ENCODE results near the gene ATXN1.

Gene ATXN1

DNA sequence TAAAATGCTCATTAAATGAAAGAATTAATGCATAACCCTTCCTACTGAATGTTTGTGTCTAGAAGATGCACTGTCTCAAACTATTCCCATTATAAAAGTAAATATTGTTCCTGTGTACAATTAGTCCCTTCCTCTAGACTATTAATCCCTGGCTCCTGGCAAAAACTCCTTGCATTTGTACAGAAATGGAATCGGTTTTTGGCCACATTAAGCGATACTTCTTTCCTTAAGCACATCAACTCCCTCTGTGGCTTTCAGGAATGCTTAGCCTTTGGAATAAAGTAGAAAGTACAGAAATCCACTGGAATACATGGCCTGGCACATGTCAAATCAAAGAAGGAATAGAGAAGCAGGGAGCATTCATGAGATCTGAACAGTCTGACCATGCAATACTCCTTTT, 343.1 kb downstream of the ATXN1 start:
- Histone ChIP-seq H3K4me1 (peaks cover 3% of the 10 kb centered on the region; the same call in 1 of the 2 replicates), H3K9me3 (no peaks in the 10 kb centered on the region), H3K4me3 (ENCODE audit: low read depth, low read length) (no peak overlapping the region), H3K27me3 (no peaks in the 10 kb centered on the region), H3K36me3 (no peaks in the 10 kb centered on the region)
- no peak for DNase-seq
- TF ChIP-seq, protein P1, sequence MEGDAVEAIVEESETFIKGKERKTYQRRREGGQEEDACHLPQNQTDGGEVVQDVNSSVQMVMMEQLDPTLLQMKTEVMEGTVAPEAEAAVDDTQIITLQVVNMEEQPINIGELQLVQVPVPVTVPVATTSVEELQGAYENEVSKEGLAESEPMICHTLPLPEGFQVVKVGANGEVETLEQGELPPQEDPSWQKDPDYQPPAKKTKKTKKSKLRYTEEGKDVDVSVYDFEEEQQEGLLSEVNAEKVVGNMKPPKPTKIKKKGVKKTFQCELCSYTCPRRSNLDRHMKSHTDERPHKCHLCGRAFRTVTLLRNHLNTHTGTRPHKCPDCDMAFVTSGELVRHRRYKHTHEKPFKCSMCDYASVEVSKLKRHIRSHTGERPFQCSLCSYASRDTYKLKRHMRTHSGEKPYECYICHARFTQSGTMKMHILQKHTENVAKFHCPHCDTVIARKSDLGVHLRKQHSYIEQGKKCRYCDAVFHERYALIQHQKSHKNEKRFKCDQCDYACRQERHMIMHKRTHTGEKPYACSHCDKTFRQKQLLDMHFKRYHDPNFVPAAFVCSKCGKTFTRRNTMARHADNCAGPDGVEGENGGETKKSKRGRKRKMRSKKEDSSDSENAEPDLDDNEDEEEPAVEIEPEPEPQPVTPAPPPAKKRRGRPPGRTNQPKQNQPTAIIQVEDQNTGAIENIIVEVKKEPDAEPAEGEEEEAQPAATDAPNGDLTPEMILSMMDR (IDR thresholded peaks at IDR 0.05; ENCODE audit: low read depth, low read length) = no peak

DNA sequence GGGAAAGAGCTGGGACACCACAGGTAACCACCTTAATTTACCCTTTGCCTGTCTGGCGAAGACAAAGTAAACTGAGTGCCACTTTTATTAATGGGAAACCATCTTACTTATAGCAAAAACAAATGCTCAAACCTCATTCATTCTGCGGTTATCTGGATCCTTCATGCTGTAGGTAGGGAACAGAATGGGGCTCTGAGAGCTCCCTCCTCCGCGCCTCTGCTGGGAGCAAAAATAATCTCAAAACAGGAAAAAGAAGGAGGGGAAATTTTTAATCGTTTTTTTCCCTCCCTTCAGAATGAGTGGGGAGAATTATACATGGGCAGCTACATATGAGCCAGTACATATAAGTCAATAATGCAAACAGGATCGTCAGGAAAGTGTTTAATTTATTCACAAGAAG, 345.6 kb downstream of the ATXN1 start:
- Histone ChIP-seq H3K27me3 (no peaks in the 10 kb centered on the region), H3K4me1 (peaks cover 3% of the 10 kb centered on the region; the same call in 1 of the 2 replicates), H3K36me3 (no peaks in the 10 kb centered on the region), H3K4me3 (ENCODE audit: low read depth, low read length) (no peak overlapping the region), H3K9me3 (no peaks in the 10 kb centered on the region)
- no peak for DNase-seq
- TF ChIP-seq, protein P1 (IDR thresholded peaks at IDR 0.05; ENCODE audit: low read depth, low read length) = no peak

DNA sequence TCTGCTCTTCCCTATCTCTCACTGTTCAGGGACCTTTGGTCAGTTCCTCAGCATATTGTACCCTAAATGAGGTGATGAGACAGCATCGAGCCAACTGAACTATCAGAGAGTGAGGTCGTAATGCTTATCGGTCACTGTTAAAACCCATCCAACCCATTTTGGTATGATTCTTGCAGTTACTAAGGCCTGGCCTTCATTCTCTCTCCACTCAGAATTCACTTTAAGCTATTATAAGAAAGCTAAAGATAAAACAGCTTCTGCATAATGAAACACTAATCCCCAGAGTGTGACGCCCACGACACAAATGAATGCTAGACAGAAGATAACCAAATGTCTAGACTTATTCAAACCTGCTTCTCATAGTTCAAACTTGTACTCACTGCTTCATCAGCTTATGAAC, 347.1 kb downstream of the ATXN1 start:
- DNase-seq = no peak

DNA sequence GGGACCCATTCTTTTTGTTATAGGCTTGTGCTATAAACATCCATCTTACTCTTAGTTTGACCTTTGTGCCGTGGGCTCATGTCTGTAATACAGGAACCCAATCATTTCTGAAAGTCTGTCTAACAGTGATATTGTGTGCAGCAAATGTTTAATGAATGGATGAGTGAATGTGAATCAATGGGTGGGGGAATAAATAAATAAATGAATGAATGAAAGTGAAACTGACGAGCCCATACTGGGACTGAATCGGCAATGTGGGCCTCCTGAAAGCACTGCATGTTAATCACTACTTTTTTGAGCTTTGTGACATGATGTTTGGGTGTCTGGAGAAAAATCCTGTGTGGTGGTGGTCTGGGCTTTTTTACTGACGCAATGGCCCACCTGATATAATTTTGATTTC, 347.9 kb downstream of the ATXN1 start:
- TF ChIP-seq, protein P1 (IDR thresholded peaks at IDR 0.05; ENCODE audit: low read depth, low read length) = no peak

More for the DNA sequence above, 347.1 kb downstream of the ATXN1 start:
- H3K36me3 ChIP-seq = no peaks in the 10 kb centered on the region
- H3K9me3 ChIP-seq = no peaks in the 10 kb centered on the region
- no peaks in the 10 kb centered on the region for H3K27me3 ChIP-seq
- TF ChIP-seq, protein P1 (IDR thresholded peaks at IDR 0.05; ENCODE audit: low read depth, low read length) = no peak
- no peak overlapping the region for H3K4me3 ChIP-seq (ENCODE audit: low read depth, low read length)
- no peaks in the 10 kb centered on the region for H3K4me1 ChIP-seq

DNA sequence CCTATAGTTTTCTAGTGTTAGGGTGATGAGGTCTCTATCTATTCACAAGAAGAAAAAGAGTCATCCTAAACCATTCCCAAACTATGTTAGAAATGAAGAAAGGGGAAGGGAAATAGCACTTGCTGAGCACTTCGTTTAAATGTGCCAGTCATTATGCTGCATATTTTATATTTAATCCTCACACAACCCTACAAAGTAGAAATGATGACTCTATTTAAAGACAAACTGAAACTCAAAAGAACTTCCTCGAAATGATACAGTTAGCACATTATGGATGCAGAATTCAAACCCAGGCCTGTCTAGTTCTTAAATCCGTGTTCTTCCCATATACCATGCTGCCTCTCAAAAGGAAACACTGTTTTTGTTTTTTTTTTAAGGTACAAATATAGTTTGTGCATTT, 348.3 kb downstream of the ATXN1 start:
- Histone ChIP-seq H3K4me1 (peaks cover 2% of the 10 kb centered on the region), H3K27me3 (no peaks in the 10 kb centered on the region), H3K4me3 (ENCODE audit: low read depth, low read length) (no peak overlapping the region), H3K36me3 (no peaks in the 10 kb centered on the region), H3K9me3 (no peaks in the 10 kb centered on the region)
- no peak for DNase-seq
- TF ChIP-seq, protein P1 (IDR thresholded peaks at IDR 0.05; ENCODE audit: low read depth, low read length) = no peak

More for the DNA sequence above, 347.9 kb downstream of the ATXN1 start:
- DNase-seq = no peak
- Histone ChIP-seq H3K4me1 (no peaks in the 10 kb centered on the region), H3K9me3 (no peaks in the 10 kb centered on the region), H3K27me3 (no peaks in the 10 kb centered on the region), H3K36me3 (no peaks in the 10 kb centered on the region), H3K4me3 (ENCODE audit: low read depth, low read length) (no peak overlapping the region)

DNA sequence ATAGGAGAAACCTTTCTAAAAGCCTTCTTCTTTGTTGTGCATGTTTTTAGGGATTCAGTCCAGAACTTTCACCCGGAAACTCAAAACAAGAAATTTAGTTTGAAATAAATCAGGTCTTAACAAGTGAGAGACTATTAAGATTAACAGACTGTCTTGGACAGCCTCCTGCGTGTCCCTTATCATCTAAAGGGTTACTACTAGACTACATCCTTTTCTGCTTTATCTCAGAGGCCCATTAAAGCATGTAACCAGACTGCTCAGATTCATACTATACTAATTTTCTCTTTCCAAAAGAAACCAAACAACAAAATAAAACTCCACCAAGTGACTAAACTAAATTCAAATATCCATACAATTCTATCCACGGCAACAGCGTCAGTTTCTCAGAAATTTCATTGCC, 349.1 kb downstream of the ATXN1 start:
- Histone ChIP-seq H3K9me3 (no peaks in the 10 kb centered on the region), H3K4me1 (peaks cover 4% of the 10 kb centered on the region), H3K4me3 (ENCODE audit: low read depth, low read length) (no peak overlapping the region), H3K27me3 (no peaks in the 10 kb centered on the region), H3K36me3 (no peaks in the 10 kb centered on the region)
- TF ChIP-seq, protein P1 (IDR thresholded peaks at IDR 0.05; ENCODE audit: low read depth, low read length) = no peak
- DNase-seq = no peak
